Measurements from ENCODE around the gene NOXRED1. TPM values are rescaled to one million over a fixed set of nuclear protein-coding genes. Genes with fewer than 3 reads are reported as not detected.

NOXRED1 gene
- total RNA-seq, 1 donor, result 0.09 TPM

- no peak for TF ChIP-seq CTCF (IDR thresholded peaks at IDR 0.05; ENCODE audit: insufficient read depth, low read length)
- DNase-seq (ENCODE audit: low read depth), result peak; percentile 35
These were observed 35.1 kb upstream of the NOXRED1 start for GRCh38 chr14:77458249-77458950.

GRCh38 chr14:77457522-77458248 is 34.4 kb upstream of the NOXRED1 start, which contains the start of the genes AHSA1 and VIPAS39:
Gene AHSA1, plus strand, starts transcription at chr14:77458093. Its CDS starts 97 bp downstream, at chr14:77458190.
Gene VIPAS39, minus strand, starts transcription at chr14:77457601. Its CDS starts 3,499 bp downstream, at chr14:77454102.
- DNase-seq (ENCODE audit: low read depth), result peak; percentile 99
- peak within 1 kb of the TSS; percentile 97 for H3K4me3 ChIP-seq (ENCODE audit: low read depth, low read length)
- TF ChIP-seq CTCF (IDR thresholded peaks at IDR 0.05; ENCODE audit: insufficient read depth, low read length), result no peak

More at GRCh38 chr14:77458249-77458950, 35.1 kb upstream of the NOXRED1 start:
- peak overlapping the region; percentile 97 for H3K4me3 ChIP-seq (ENCODE audit: low read depth, low read length)

- DNase-seq (ENCODE audit: low read depth), result no peak
- H3K4me3 ChIP-seq (ENCODE audit: low read depth, low read length), result peak overlapping the region; percentile 97
- TF ChIP-seq CTCF (IDR thresholded peaks at IDR 0.05; ENCODE audit: insufficient read depth, low read length), result no peak
These were observed 33.8 kb upstream of the NOXRED1 start for GRCh38 chr14:77457115-77457521.

- peak overlapping the region; percentile 97 for H3K4me3 ChIP-seq (ENCODE audit: low read depth, low read length)
- DNase-seq (ENCODE audit: low read depth), result no peak
These were observed 32.8 kb upstream of the NOXRED1 start for GRCh38 chr14:77455966-77456640.

GRCh38 chr14:77442196-77442595 is 18.9 kb upstream of the NOXRED1 start:
- no peak overlapping the region for H3K4me3 ChIP-seq (ENCODE audit: low read depth, low read length)
- no peak for TF ChIP-seq CTCF (IDR thresholded peaks at IDR 0.05; ENCODE audit: insufficient read depth, low read length)
- no peak for DNase-seq (ENCODE audit: low read depth)

More at GRCh38 chr14:77455966-77456640, 32.8 kb upstream of the NOXRED1 start:
- no peak for TF ChIP-seq CTCF (IDR thresholded peaks at IDR 0.05; ENCODE audit: insufficient read depth, low read length)

- no peak overlapping the region for H3K4me3 ChIP-seq (ENCODE audit: low read depth, low read length)
- DNase-seq (ENCODE audit: low read depth), result no peak
- TF ChIP-seq CTCF (IDR thresholded peaks at IDR 0.05; ENCODE audit: insufficient read depth, low read length), result no peak
These were observed 16.5 kb upstream of the NOXRED1 start for GRCh38 chr14:77439861-77440260.
